Measurements from ENCODE around the gene KCNB1. TPM values are rescaled to one million over a fixed set of nuclear protein-coding genes. Genes with fewer than 3 reads are reported as not detected.

Gene KCNB1
- under 0.01 TPM in 1 of 2 replicates, not detected in the other for total RNA-seq

DNA sequence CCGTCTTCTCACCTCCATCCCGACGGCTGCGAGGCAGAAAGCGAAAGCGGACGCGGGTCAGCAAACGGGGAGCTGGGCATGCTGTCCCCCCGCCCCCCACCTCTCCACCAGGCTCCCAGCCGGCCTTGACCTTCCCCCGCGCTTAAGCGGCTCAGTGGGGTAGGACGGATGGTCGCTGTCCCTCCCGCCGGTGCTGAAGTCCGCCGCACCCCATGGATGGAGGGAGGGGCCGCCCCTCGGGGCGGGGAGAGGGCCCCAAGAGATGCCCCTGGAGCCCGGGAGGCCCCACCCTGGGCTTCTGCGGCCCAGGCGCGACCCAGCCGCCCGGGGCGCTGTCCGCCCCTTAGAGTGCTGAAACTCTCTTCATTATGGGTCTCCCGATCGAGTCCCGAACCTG lies at the start of gene KCNB1:
KCNB1 (minus strand) TSS at position 48 of the 397 bp plus-strand sequence. CDS start 188 bp downstream, outside the sequence.

Other genes starting within 250 kb of the KCNB1 start
- 41.9 and 43.9 TPM in 2 replicates for gene ZNFX1, start 204.6 kb downstream of the KCNB1 start, total RNA-seq
- 1.1 and 1.3 TPM in 2 replicates for gene PTGIS, start 85.5 kb upstream of the KCNB1 start, total RNA-seq
- gene B4GALT5, start 231.2 kb upstream of the KCNB1 start, total RNA-seq = 63.8 and 77.7 TPM in 2 replicates

All from thoracic aorta endothelial cell (primary cell).